NCI-H2107 (cell line): Measurements from ENCODE around the gene TTN.

Experiments used
- DNase-seq: peaks from one replicate; lab custom pipeline; 2025; lab: John Stamatoyannopoulos, UW

The TTN gene

GRCh38 chr2:178811045-178811444 is 3.8 kb upstream of the TTN start:
- DNase-seq: no peak

DNA sequence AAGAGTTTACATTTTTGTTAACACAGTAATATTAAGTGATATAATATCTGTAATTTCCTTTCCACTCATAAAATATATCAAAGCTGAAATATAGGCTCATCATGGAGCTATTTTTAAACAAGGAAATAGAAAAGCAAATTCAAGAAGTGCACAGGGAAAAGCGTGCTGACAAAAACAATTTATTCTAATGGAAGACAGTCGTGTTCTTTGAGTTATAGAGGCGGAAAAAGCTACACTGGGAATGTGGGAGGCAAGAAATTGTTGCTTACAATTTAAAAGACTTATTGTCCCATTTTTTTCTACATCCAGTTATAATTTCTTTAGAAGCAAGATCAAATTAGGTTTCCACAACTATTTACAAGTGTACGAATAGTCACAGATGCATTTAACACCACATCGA is 3.2 kb upstream of the TTN start:
- no peak for DNase-seq

DNA sequence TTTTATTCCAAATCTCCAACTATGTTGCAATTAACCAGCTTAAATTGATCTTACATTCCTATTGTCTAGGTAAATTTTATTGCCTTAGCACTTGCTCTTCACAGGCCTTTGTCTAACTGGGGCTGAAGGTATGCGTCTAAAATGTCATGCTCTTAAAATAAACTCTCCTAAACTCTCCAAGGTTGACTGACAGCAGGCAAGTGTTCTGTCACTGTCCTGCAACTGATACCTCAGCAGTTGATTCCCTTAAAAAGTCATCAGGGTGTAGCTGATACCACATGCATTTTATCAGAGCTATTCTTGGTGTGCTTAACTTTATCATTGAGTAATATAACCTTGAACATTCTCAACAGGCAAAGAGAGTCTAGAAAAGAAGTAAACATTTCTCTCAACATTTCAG is 680 bp downstream of the TTN start:
- DNase-seq: no peak

DNA sequence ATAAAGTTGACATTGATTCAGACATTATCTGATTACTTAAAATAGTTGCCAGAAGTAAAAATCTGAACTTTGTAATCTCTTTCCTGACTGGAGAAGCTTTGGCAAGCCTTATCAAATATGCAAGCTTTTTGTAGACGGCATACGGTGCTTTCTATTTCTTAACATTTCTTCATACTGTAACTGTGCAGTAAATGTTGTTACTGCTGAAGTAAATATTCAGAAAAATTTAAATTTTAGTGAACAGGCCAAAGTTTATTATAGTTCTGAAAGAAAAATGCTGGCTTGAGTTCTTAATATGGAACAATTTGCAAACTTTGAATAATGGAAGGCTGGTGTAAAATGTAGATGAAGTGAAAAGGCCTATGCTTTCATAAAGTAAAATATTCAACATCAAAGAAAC is 1.8 kb downstream of the TTN start:
- no peak for DNase-seq

- DNase-seq: no peak
Measured at GRCh38 chr2:178804791-178805190, 2.4 kb downstream of the TTN start.

GRCh38 chr2:178800510-178800909 is 6.7 kb downstream of the TTN start:
- no peak for DNase-seq

GRCh38 chr2:178799305-178799704 is 7.9 kb downstream of the TTN start:
- no peak for DNase-seq

GRCh38 chr2:178796079-178796677 is 11.0 kb downstream of the TTN start:
- DNase-seq: peak; percentile 20

- no peak for DNase-seq
Measured at GRCh38 chr2:178787934-178788333, 19.3 kb downstream of the TTN start.

- DNase-seq: no peak
Measured at GRCh38 chr2:178787155-178787554, 20.1 kb downstream of the TTN start.

- no peak for DNase-seq
Measured at GRCh38 chr2:178783889-178784288, 23.3 kb downstream of the TTN start.

GRCh38 chr2:178782236-178782635 is 25.0 kb downstream of the TTN start:
- no peak for DNase-seq

- DNase-seq: no peak
Measured at GRCh38 chr2:178777577-178777976, 29.6 kb downstream of the TTN start.

GRCh38 chr2:178776751-178777150 is 30.5 kb downstream of the TTN start:
- DNase-seq: no peak

DNA sequence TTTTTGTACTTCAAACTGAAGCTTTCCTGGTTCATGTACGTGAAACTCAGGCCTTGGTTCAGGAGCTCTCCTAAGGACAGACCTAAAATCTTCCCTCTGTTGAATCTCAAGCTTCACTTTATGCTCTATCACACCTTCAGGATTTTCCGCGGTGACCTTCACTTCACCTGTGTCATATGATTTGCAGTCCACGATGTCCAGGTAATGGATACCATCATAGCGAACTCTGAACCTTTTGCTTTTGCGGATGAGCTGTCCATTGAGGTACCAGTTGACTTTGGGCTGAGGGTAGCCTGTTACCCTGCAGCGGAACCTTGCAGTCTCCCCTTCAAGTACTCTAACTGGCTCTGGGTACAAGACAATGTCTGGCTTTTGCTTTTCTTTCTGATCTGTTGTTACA is 31.2 kb downstream of the TTN start:
- no peak for DNase-seq

GRCh38 chr2:178770518-178770917 is 36.7 kb downstream of the TTN start:
- DNase-seq: no peak

- DNase-seq: no peak
Measured at GRCh38 chr2:178767094-178768060, 39.8 kb downstream of the TTN start.

DNA sequence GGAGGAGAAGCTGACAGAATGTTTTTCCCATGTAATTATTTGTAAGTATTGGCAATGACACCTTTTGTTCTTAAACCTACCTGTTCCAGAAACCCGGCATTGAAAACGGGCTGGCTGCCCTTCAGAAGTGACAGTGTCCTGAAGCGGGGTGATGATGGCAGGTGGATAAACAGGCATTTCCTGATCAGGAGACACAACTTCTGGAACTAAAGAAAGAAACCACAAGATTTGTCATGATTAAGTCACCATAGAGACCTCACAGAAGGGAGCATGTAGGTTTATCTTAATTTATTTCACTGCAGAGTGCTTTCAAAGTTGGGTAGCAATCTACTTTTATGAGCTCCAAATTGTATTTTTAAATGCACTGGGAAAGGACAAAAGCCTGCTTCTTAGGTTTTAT is 43.1 kb downstream of the TTN start:
- DNase-seq: no peak

DNA sequence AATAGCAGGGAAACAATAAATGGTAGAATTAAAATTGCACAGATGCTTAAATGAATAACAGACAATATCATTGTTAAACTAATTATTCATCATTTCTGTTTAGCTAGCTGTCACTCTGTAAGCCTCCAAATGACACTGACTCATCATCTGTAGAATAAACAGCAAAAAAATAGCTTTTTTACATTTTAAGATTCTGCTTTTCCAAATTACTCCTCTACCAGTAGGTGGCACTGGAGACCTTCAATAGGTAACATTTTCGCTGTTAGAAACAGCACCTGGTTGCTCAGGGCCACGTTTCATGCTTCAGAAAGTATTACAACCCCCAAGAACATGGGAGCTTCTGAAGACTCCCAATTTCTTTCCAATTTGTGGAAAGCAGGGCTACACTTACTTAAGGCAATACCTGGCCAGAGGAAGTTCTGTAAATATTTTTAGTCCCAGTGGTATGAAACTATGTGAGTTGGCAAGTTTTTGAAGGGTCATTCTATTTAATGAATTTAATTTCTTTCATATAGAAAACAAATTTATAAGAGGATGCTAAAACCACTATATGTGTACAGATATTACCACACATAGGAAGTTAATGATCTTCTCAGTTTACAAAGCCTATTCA is 45.4 kb downstream of the TTN start:
- DNase-seq: peak; percentile 13

- no peak for DNase-seq
Measured at GRCh38 chr2:178756843-178757242, 50.4 kb downstream of the TTN start.

- no peak for DNase-seq
Measured at GRCh38 chr2:178756343-178756742, 50.9 kb downstream of the TTN start.

DNA sequence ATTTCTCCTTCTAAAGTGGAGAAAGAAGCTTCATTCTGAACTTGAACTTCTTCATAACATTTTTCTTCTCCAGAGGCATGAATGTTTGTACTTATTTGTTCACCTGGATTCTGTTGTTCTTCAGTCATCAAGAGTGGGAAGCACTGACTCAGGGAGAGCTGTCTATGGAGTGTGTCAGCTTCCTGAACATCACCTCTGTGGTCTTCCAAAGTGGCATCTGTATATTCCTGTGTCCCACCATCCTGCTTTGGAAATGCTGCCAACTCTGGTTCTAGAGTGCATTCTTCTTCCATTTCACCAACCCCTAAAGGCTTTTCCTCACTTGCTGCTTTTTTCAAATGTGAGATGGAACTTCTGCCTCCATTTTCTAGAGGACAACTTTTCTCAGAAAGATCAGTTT is 59.5 kb downstream of the TTN start:
- DNase-seq: no peak

DNA sequence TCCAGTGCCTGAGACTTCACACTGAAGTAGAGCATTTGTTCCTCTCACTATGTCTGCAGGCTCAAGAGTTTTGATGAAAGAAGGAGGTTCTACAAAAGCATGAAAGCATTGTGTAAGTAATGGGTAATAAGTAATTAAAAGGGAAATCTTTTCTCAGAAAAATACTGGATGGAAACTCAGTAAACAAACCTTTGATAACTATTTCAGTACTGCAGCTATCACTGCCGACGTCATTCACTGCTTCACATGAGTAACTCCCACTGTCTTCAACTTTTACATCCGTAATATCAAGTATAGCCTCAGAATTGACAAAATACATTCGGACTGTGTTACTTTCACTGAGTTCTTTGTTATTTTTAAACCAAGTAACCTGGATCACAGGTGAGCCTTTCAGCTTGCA is 72.7 kb downstream of the TTN start:
- DNase-seq: no peak
